GM23248 (cell line): ENCODE results near the gene PACS1.

Experiments
- EZH2 ChIP-seq: fragments of 200-600 bp; sonication (generic); IDR thresholded peaks from 2 replicates; pipeline ENCODE4 v1.6.1; 2018; ENCODE audit warnings: antibody characterized with exemption, mild to moderate bottlenecking; ENCODE audit not compliant: insufficient read depth, poor library complexity, severe bottlenecking
- EZH2phosphoT487 ChIP-seq: fragments of 200-600 bp; sonication (generic); IDR thresholded peaks from 2 replicates; pipeline ENCODE4 v1.6.1; 2018; ENCODE audit warnings: antibody characterized with exemption, moderate library complexity, mild to moderate bottlenecking, low read depth; ENCODE audit not compliant: insufficient read depth

GRCh38 chr11:66062408-66062807 lies 7.7 kb upstream of the PACS1 start:
- TF ChIP-seq EZH2: no peak
- no peak for TF ChIP-seq EZH2phosphoT487
